ENCODE measurements around the gene GPATCH8. TPM values are rescaled to one million over a fixed set of nuclear protein-coding genes. Genes with fewer than 3 reads are reported as not detected.

Gene GPATCH8
- total and polyA plus RNA-seq, 5 donors = 21.3 to 35.9 (median 33.2) TPM

GRCh38 chr17:44382917-44383316, 120.3 kb downstream of the GPATCH8 start:
- Histone ChIP-seq H3K27me3 (ENCODE audit: control insufficient read depth, insufficient read depth) (no peaks in the 10 kb centered on the region), H3K4me1 (ENCODE audit: control insufficient read depth, insufficient read depth, low read length) (peaks cover 4% of the 10 kb centered on the region), H3K4me3 (ENCODE audit: low read length) (no peak overlapping the region), H3K27ac (ENCODE audit: low read length) (no peak overlapping the region), H3K9me3 (ENCODE audit: control insufficient read depth, low read length) (no peaks in the 10 kb centered on the region)
- ATAC-seq (no peak), DNase-seq (no peak)
- intact Hi-C loops (cut with DNase I) = no loop called here
- 92% methylated on average over 6 of the region's 6 CpGs for WGBS

- Histone ChIP-seq H3K4me3 (ENCODE audit: low read length) (no peak overlapping the region), H3K9me3 (ENCODE audit: control insufficient read depth, low read length) (no peaks in the 10 kb centered on the region), H3K4me1 (ENCODE audit: control insufficient read depth, insufficient read depth, low read length) (peaks cover 4% of the 10 kb centered on the region), H3K27ac (ENCODE audit: low read length) (no peak overlapping the region), H3K27me3 (ENCODE audit: control insufficient read depth, insufficient read depth) (no peaks in the 10 kb centered on the region)
- intact Hi-C loops (cut with DNase I) = no loop called here
- no peak for ATAC-seq
- WGBS = 79% methylated on average over 4 of the region's 4 CpGs
- no peak for DNase-seq
These were observed 121.3 kb downstream of the GPATCH8 start for GRCh38 chr17:44381810-44382305.

- no peak overlapping the region for H3K27ac ChIP-seq (ENCODE audit: low read length)
- no peaks in the 10 kb centered on the region for H3K27me3 ChIP-seq (ENCODE audit: control insufficient read depth, insufficient read depth)
- DNase-seq (no peak), ATAC-seq (no peak)
- no peaks in the 10 kb centered on the region for H3K9me3 ChIP-seq (ENCODE audit: control insufficient read depth, low read length)
- intact Hi-C loops (cut with DNase I) = no loop called here
- 76% methylated on average over 9 of the region's 9 CpGs for WGBS
- no peak overlapping the region for H3K4me3 ChIP-seq (ENCODE audit: low read length)
- peaks cover under 1% of the 10 kb centered on the region for H3K4me1 ChIP-seq (ENCODE audit: control insufficient read depth, insufficient read depth, low read length)
These were observed 122.4 kb downstream of the GPATCH8 start for GRCh38 chr17:44380767-44381166.

- DNase-seq = no peak
- intact Hi-C loops (cut with DNase I) = no loop called here
These were observed 123.3 kb downstream of the GPATCH8 start for GRCh38 chr17:44379887-44380286.

GRCh38 chr17:44378171-44378705, 125.0 kb downstream of the GPATCH8 start:
- Histone ChIP-seq H3K4me3 (ENCODE audit: low read length) (no peak overlapping the region), H3K9me3 (ENCODE audit: control insufficient read depth, low read length) (no peaks in the 10 kb centered on the region), H3K4me1 (ENCODE audit: control insufficient read depth, insufficient read depth, low read length) (no peaks in the 10 kb centered on the region), H3K27me3 (ENCODE audit: control insufficient read depth, insufficient read depth) (no peaks in the 10 kb centered on the region), H3K27ac (ENCODE audit: low read length) (no peak overlapping the region)
- intact Hi-C loops (cut with DNase I) = no loop called here
- DNase-seq (no peak), ATAC-seq (no peak)
- 88% methylated on average over 14 of the region's 14 CpGs for WGBS

More at GRCh38 chr17:44379887-44380286, 123.3 kb downstream of the GPATCH8 start:
- WGBS = 92% methylated on average over 10 of the region's 10 CpGs
- Histone ChIP-seq H3K9me3 (ENCODE audit: control insufficient read depth, low read length) (no peaks in the 10 kb centered on the region), H3K27me3 (ENCODE audit: control insufficient read depth, insufficient read depth) (no peaks in the 10 kb centered on the region), H3K4me1 (ENCODE audit: control insufficient read depth, insufficient read depth, low read length) (no peaks in the 10 kb centered on the region), H3K27ac (ENCODE audit: low read length) (no peak overlapping the region), H3K4me3 (ENCODE audit: low read length) (no peak overlapping the region)
- no peak for ATAC-seq

GRCh38 chr17:44376779-44377178, 126.4 kb downstream of the GPATCH8 start:
- H3K4me1 ChIP-seq (ENCODE audit: control insufficient read depth, insufficient read depth, low read length) = no peaks in the 10 kb centered on the region
- peak in 1 of 3 donors; percentile 58 for DNase-seq
- no peak for ATAC-seq
- H3K9me3 ChIP-seq (ENCODE audit: control insufficient read depth, low read length) = no peaks in the 10 kb centered on the region
- no peak overlapping the region for H3K4me3 ChIP-seq (ENCODE audit: low read length)
- no peak overlapping the region for H3K27ac ChIP-seq (ENCODE audit: low read length)
- WGBS = 84% methylated on average over 12 of the region's 12 CpGs
- intact Hi-C loops (cut with DNase I) = no loop called here
- no peaks in the 10 kb centered on the region for H3K27me3 ChIP-seq (ENCODE audit: control insufficient read depth, insufficient read depth)

- ATAC-seq (peak; percentile 73 to 90), DNase-seq (peak; percentile 81 to 95 (median 93))
- WGBS = 23% methylated on average over 5 of the region's 5 CpGs
- Histone ChIP-seq H3K9me3 (ENCODE audit: control insufficient read depth, low read length) (no peaks in the 10 kb centered on the region), H3K27me3 (ENCODE audit: control insufficient read depth, insufficient read depth) (no peaks in the 10 kb centered on the region), H3K4me3 (ENCODE audit: low read length) (no peak overlapping the region), H3K4me1 (ENCODE audit: control insufficient read depth, insufficient read depth, low read length) (no peaks in the 10 kb centered on the region), H3K27ac (ENCODE audit: low read length) (no peak overlapping the region)
- intact Hi-C loops (cut with DNase I) = no loop called here
These were observed 127.1 kb downstream of the GPATCH8 start for GRCh38 chr17:44376124-44376523.

- Histone ChIP-seq H3K4me3 (ENCODE audit: low read length) (no peak overlapping the region), H3K4me1 (ENCODE audit: control insufficient read depth, insufficient read depth, low read length) (no peaks in the 10 kb centered on the region), H3K9me3 (ENCODE audit: control insufficient read depth, low read length) (no peaks in the 10 kb centered on the region), H3K27ac (ENCODE audit: low read length) (no peak overlapping the region), H3K27me3 (ENCODE audit: control insufficient read depth, insufficient read depth) (no peaks in the 10 kb centered on the region)
- intact Hi-C loops (cut with DNase I) = no loop called here
- 32% methylated on average over 22 of the region's 22 CpGs for WGBS
- DNase-seq = peak in 1 of 3 donors; percentile 49
- peak; percentile 14 to 32 for ATAC-seq
These were observed 127.8 kb downstream of the GPATCH8 start for GRCh38 chr17:44375196-44376017.

GRCh38 chr17:44374306-44375195, 128.7 kb downstream of the GPATCH8 start:
- DNase-seq (peak in 2 of 3 donors; percentile 68 to 71), ATAC-seq (peak; percentile 37 to 62)
- no peak overlapping the region for H3K27ac ChIP-seq (ENCODE audit: low read length)
- intact Hi-C loops (cut with DNase I) = no loop called here
- no peaks in the 10 kb centered on the region for H3K4me1 ChIP-seq (ENCODE audit: control insufficient read depth, insufficient read depth, low read length)
- H3K4me3 ChIP-seq (ENCODE audit: low read length) = no peak overlapping the region
- no peaks in the 10 kb centered on the region for H3K27me3 ChIP-seq (ENCODE audit: control insufficient read depth, insufficient read depth)
- 35% methylated on average over 31 of the region's 31 CpGs for WGBS
- no peaks in the 10 kb centered on the region for H3K9me3 ChIP-seq (ENCODE audit: control insufficient read depth, low read length)

GRCh38 chr17:44372036-44372435, 131.2 kb downstream of the GPATCH8 start:
- ATAC-seq = no peak
- Histone ChIP-seq H3K9me3 (ENCODE audit: control insufficient read depth, low read length) (no peaks in the 10 kb centered on the region), H3K4me1 (ENCODE audit: control insufficient read depth, insufficient read depth, low read length) (no peaks in the 10 kb centered on the region), H3K27ac (ENCODE audit: low read length) (no peak overlapping the region), H3K4me3 (ENCODE audit: low read length) (no peak overlapping the region), H3K27me3 (ENCODE audit: control insufficient read depth, insufficient read depth) (no peaks in the 10 kb centered on the region)
- no peak for DNase-seq
- intact Hi-C loops (cut with DNase I) = no loop called here
- 64% methylated on average over 10 of the region's 10 CpGs for WGBS
